SK-N-SH treated with all-trans-retinoic acid at 6 μM for 48 hours (cell line): ENCODE results near the gene RNF112.

ENCODE experiments used
- ATAC-seq: fragments of 200-7000 bp; cut with Tn5 transposase; 3 replicates; pipeline ENCODE4 v1.9.1; 2020; ENCODE audit warnings: mild to moderate bottlenecking, moderate library complexity
- ARNTL ChIP-seq: fragments of 450-650 bp; formaldehyde crosslinking; IDR thresholded peaks from 2 replicates; pipeline ENCODE4 v1.5.0; 2020; ENCODE audit warnings: low read depth, mild to moderate bottlenecking, moderate library complexity, borderline replicate concordance
- BACH2 ChIP-seq: fragments of 250-450 bp; sonication (Bioruptor Pico); IDR thresholded peaks from 2 replicates; pipeline ENCODE4 v1.9.0; 2021; ENCODE audit warnings: mild to moderate bottlenecking, borderline replicate concordance
- CREB5 ChIP-seq: fragments of 250-450 bp; sonication (Bioruptor Pico); IDR thresholded peaks from 2 replicates; pipeline ENCODE4 v1.5.1; 2020; ENCODE audit warnings: low read depth, mild to moderate bottlenecking, moderate library complexity
- CSDC2 ChIP-seq: fragments of 250-450 bp; sonication (Bioruptor Pico); IDR thresholded peaks from 2 replicates; pipeline ENCODE4 v1.5.0; 2020; ENCODE audit warnings: mild to moderate bottlenecking, moderate library complexity
- ESRRG ChIP-seq: fragments of 250-450 bp; sonication (Bioruptor Pico); IDR thresholded peaks from 2 replicates; pipeline ENCODE4 v1.6.1; 2021; ENCODE audit warnings: mild to moderate bottlenecking
- GLIS3 ChIP-seq: fragments of 250-450 bp; sonication (Bioruptor Pico); IDR thresholded peaks from 2 replicates; pipeline ENCODE4 v1.5.0; 2020; ENCODE audit warnings: mild to moderate bottlenecking, moderate library complexity
- ISL1 ChIP-seq: fragments of 250-450 bp; sonication (Bioruptor Pico); IDR thresholded peaks from 2 replicates; pipeline ENCODE4 v2.1.2; 2022; ENCODE audit warnings: mild to moderate bottlenecking, moderate library complexity
- OSR1 ChIP-seq: fragments of 250-450 bp; sonication (Bioruptor Pico); IDR thresholded peaks from 2 replicates; pipeline ENCODE4 v1.8.0; 2022; ENCODE audit warnings: moderate library complexity, mild to moderate bottlenecking, inconsistent platforms
- PPARA ChIP-seq: fragments of 250-450 bp; sonication (Bioruptor Pico); IDR thresholded peaks from 2 replicates; pipeline ENCODE4 v1.5.0; 2020; ENCODE audit warnings: mild to moderate bottlenecking, borderline replicate concordance
- RARB ChIP-seq: fragments of 250-450 bp; sonication (Bioruptor Pico); IDR thresholded peaks from 2 replicates; pipeline ENCODE4 v1.8.0; 2021; ENCODE audit warnings: mild to moderate bottlenecking, moderate library complexity
- SNAI2 ChIP-seq: fragments of 250-450 bp; sonication (Bioruptor Pico); IDR thresholded peaks from 2 replicates; pipeline ENCODE4 v1.5.0; 2020; ENCODE audit warnings: mild to moderate bottlenecking, moderate library complexity
- TCF4 ChIP-seq: fragments of 250-450 bp; sonication (Bioruptor Pico); IDR thresholded peaks from 2 replicates; pipeline ENCODE4 v1.8.0; 2021; ENCODE audit warnings: mild to moderate bottlenecking, moderate library complexity, borderline replicate concordance
- TOX ChIP-seq: fragments of 250-450 bp; sonication (Bioruptor Pico); IDR thresholded peaks from 2 replicates; pipeline ENCODE4 v1.8.0; 2021; ENCODE audit warnings: mild to moderate bottlenecking, moderate library complexity, borderline replicate concordance
- ZC3H10 ChIP-seq: fragments of 250-450 bp; sonication (Bioruptor Pico); IDR thresholded peaks from 2 replicates; pipeline ENCODE4 v1.5.1; 2021; ENCODE audit warnings: mild to moderate bottlenecking, moderate library complexity
- ZFP3 ChIP-seq: fragments of 250-450 bp; sonication (Bioruptor Pico); IDR thresholded peaks from 2 replicates; pipeline ENCODE4 v1.5.0; 2020; ENCODE audit warnings: mild to moderate bottlenecking, moderate library complexity
- ZNF565 ChIP-seq: fragments of 450-650 bp; formaldehyde crosslinking; conservative IDR thresholded peaks from 2 replicates; pipeline ENCODE4 v1.5.0; 2020; ENCODE audit warnings: low read depth, mild to moderate bottlenecking, moderate library complexity
- ZNF70 ChIP-seq: fragments of 450-650 bp; formaldehyde crosslinking; IDR thresholded peaks from 2 replicates; pipeline ENCODE4 v1.5.0; 2020; ENCODE audit warnings: mild to moderate bottlenecking, moderate library complexity
- TF ChIP-seq, protein P1 (sequence below): fragments of 250-450 bp; sonication (Bioruptor Pico); IDR thresholded peaks from 2 replicates; pipeline ENCODE4 v1.8.0; 2021; ENCODE audit warnings: low read depth, mild to moderate bottlenecking, moderate library complexity, borderline replicate concordance
- TF ChIP-seq, protein P2 (sequence below): fragments of 250-450 bp; sonication (Bioruptor Pico); IDR thresholded peaks from 2 replicates; pipeline ENCODE4 v1.5.1; 2021; ENCODE audit warnings: mild to moderate bottlenecking, moderate library complexity
- TF ChIP-seq, protein P3 (sequence below): fragments of 250-450 bp; sonication (Bioruptor Pico); IDR thresholded peaks from 2 replicates; pipeline ENCODE4 v1.8.0; 2020; ENCODE audit warnings: mild to moderate bottlenecking, moderate library complexity, borderline replicate concordance
- TF ChIP-seq, protein P4 (sequence below): fragments of 250-450 bp; sonication (Bioruptor Pico); IDR thresholded peaks from 2 replicates; pipeline ENCODE4 v1.5.0; 2020; ENCODE audit warnings: mild to moderate bottlenecking, moderate library complexity

RNF112 gene

GRCh38 chr17:19403021-19403420, 8.0 kb upstream of the RNF112 start (continued):
- TF ChIP-seq ZNF565 (CRISPR knock-in tag) (no peak), RARB (CRISPR knock-in tag) (no peak), BACH2 (CRISPR knock-in tag) (no peak), ARNTL (CRISPR knock-in tag) (no peak), OSR1 (no peak), TCF4 (no peak)
- TF ChIP-seq, protein P1, sequence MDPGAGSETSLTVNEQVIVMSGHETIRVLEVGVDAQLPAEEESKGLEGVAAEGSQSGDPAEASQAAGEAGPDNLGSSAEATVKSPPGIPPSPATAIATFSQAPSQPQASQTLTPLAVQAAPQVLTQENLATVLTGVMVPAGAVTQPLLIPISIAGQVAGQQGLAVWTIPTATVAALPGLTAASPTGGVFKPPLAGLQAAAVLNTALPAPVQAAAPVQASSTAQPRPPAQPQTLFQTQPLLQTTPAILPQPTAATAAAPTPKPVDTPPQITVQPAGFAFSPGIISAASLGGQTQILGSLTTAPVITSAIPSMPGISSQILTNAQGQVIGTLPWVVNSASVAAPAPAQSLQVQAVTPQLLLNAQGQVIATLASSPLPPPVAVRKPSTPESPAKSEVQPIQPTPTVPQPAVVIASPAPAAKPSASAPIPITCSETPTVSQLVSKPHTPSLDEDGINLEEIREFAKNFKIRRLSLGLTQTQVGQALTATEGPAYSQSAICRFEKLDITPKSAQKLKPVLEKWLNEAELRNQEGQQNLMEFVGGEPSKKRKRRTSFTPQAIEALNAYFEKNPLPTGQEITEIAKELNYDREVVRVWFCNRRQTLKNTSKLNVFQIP (CRISPR knock-in tag) = no peak

- no peak for ATAC-seq
- TF ChIP-seq ZNF565 (CRISPR knock-in tag) (no peak), ARNTL (CRISPR knock-in tag) (no peak), ZNF70 (CRISPR knock-in tag) (no peak), CREB5 (no peak), ISL1 (CRISPR knock-in tag) (no peak), CSDC2 (no peak), TOX (CRISPR knock-in tag) (no peak), RARB (CRISPR knock-in tag) (no peak), PPARA (no peak), ESRRG (no peak), ZFP3 (CRISPR knock-in tag) (no peak), ZC3H10 (CRISPR knock-in tag) (no peak), OSR1 (no peak), SNAI2 (CRISPR knock-in tag) (no peak), GLIS3 (CRISPR knock-in tag) (no peak)
- TF ChIP-seq, protein P1 (CRISPR knock-in tag) = no peak
- TF ChIP-seq, protein P2, sequence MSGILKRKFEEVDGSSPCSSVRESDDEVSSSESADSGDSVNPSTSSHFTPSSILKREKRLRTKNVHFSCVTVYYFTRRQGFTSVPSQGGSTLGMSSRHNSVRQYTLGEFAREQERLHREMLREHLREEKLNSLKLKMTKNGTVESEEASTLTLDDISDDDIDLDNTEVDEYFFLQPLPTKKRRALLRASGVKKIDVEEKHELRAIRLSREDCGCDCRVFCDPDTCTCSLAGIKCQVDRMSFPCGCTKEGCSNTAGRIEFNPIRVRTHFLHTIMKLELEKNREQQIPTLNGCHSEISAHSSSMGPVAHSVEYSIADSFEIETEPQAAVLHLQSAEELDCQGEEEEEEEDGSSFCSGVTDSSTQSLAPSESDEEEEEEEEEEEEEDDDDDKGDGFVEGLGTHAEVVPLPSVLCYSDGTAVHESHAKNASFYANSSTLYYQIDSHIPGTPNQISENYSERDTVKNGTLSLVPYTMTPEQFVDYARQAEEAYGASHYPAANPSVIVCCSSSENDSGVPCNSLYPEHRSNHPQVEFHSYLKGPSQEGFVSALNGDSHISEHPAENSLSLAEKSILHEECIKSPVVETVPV (CRISPR knock-in tag) = no peak
- TF ChIP-seq, protein P3, sequence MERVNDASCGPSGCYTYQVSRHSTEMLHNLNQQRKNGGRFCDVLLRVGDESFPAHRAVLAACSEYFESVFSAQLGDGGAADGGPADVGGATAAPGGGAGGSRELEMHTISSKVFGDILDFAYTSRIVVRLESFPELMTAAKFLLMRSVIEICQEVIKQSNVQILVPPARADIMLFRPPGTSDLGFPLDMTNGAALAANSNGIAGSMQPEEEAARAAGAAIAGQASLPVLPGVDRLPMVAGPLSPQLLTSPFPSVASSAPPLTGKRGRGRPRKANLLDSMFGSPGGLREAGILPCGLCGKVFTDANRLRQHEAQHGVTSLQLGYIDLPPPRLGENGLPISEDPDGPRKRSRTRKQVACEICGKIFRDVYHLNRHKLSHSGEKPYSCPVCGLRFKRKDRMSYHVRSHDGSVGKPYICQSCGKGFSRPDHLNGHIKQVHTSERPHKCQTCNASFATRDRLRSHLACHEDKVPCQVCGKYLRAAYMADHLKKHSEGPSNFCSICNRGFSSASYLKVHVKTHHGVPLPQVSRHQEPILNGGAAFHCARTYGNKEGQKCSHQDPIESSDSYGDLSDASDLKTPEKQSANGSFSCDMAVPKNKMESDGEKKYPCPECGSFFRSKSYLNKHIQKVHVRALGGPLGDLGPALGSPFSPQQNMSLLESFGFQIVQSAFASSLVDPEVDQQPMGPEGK (CRISPR knock-in tag) = no peak
- TF ChIP-seq, protein P4, sequence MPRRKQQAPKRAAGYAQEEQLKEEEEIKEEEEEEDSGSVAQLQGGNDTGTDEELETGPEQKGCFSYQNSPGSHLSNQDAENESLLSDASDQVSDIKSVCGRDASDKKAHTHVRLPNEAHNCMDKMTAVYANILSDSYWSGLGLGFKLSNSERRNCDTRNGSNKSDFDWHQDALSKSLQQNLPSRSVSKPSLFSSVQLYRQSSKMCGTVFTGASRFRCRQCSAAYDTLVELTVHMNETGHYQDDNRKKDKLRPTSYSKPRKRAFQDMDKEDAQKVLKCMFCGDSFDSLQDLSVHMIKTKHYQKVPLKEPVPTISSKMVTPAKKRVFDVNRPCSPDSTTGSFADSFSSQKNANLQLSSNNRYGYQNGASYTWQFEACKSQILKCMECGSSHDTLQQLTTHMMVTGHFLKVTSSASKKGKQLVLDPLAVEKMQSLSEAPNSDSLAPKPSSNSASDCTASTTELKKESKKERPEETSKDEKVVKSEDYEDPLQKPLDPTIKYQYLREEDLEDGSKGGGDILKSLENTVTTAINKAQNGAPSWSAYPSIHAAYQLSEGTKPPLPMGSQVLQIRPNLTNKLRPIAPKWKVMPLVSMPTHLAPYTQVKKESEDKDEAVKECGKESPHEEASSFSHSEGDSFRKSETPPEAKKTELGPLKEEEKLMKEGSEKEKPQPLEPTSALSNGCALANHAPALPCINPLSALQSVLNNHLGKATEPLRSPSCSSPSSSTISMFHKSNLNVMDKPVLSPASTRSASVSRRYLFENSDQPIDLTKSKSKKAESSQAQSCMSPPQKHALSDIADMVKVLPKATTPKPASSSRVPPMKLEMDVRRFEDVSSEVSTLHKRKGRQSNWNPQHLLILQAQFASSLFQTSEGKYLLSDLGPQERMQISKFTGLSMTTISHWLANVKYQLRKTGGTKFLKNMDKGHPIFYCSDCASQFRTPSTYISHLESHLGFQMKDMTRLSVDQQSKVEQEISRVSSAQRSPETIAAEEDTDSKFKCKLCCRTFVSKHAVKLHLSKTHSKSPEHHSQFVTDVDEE = no peak
Measured at GRCh38 chr17:19404264-19404663, 6.8 kb upstream of the RNF112 start.

DNA sequence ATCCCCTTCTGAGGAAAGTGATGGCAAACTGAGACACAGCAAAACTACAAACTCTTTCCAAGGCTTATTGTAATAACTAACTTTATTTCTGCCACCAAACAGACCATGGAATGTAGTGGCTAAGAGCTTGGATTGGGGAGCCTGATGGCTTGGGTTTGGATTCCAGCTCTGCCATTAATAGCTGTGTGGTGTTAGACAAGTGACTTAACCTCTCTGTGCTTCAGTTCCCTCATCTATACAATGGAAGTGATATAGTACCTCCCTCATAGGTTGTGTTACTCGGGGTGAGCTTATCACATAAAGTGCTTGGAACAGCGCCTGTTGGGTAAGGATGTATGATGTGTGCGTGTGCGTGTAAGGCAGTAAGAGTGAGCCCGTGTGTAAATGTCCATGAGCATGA, 5.9 kb upstream of the RNF112 start:
- ATAC-seq = no peak
- TF ChIP-seq, protein P1 (CRISPR knock-in tag) = no peak
- TF ChIP-seq OSR1 = no peak
- TF ChIP-seq CREB5 = no peak
- TF ChIP-seq, protein P2 (CRISPR knock-in tag) = no peak
- TF ChIP-seq ZNF565 (CRISPR knock-in tag) = no peak
